ENCODE data around the gene PIEZO1. TPM values are rescaled to one million over a fixed set of nuclear protein-coding genes. Genes with fewer than 3 reads are reported as not detected.

PIEZO1 gene
- total and polyA plus RNA-seq, 2 experiments from 2014 or later = 30.4 to 70.1 TPM

DNA sequence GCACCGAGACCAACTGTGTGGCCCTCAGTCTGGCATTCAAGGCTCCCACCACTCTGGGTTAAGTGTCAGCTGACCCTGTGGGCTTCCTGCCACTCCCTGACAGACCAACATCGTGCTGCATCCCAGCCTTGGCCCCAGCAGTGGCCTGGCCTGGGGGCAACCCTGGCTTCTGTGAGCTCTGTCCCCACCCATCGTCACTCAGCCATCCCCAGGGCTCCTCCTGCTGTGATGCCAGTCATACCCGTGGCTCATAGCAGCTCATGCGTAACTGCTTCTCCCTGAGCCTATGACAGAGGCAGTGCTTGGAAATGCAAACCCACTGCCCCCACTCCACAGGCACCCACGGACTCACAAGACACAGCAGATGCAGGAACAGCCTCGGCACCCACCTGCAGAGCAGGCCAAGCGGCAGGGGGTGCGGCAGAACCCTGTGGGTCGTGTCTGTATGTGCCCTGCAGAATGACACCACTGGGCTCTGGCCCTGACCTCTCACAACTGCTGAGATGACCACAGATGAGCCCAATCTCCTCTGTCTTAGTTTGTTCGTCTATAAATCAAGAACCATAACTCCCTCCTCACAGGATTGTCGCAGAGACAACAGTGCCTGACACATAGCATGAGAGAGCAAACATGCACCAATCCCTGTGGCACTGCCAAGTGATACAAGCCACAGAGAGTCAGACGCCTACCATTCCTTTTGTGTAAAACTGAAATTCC, 26.6 kb downstream of the PIEZO1 start:
- H3K4me3 Mint-ChIP-seq = no peak overlapping the region
- Histone ChIP-seq H3K9me2 (ENCODE audit: insufficient read depth) (no peaks in the 10 kb centered on the region), H2AFZ (no peak overlapping the region), H3K4me3 (no peak overlapping the region), H3K27me3 (ENCODE audit: insufficient read depth) (no peaks in the 10 kb centered on the region), H4K20me1 (replicated peaks; ENCODE audit: insufficient read depth) (no peaks in the 10 kb centered on the region), H3K36me3 (ENCODE audit: insufficient read depth) (no peaks in the 10 kb centered on the region), H3K79me2 (replicated peaks; ENCODE audit: insufficient read depth) (peaks cover 4% of the 10 kb centered on the region), H3K27ac (ENCODE audit: low read depth) (no peak overlapping the region; the same call in 1 of the 2 replicates), H3K4me1 (ENCODE audit: insufficient read depth) (peaks cover 8% of the 10 kb centered on the region), H3K4me2 (no peak overlapping the region), H3F3A (replicated peaks; ENCODE audit: low read depth) (peaks cover 19% of the 10 kb centered on the region; the same call in 1 of the 2 replicates)
- no peak for ATAC-seq
- H3K4me1 Mint-ChIP-seq = peaks cover 43% of the 10 kb centered on the region
- no peak for DNase-seq (ENCODE audit: low spot score)
- TF ChIP-seq, protein P1, sequence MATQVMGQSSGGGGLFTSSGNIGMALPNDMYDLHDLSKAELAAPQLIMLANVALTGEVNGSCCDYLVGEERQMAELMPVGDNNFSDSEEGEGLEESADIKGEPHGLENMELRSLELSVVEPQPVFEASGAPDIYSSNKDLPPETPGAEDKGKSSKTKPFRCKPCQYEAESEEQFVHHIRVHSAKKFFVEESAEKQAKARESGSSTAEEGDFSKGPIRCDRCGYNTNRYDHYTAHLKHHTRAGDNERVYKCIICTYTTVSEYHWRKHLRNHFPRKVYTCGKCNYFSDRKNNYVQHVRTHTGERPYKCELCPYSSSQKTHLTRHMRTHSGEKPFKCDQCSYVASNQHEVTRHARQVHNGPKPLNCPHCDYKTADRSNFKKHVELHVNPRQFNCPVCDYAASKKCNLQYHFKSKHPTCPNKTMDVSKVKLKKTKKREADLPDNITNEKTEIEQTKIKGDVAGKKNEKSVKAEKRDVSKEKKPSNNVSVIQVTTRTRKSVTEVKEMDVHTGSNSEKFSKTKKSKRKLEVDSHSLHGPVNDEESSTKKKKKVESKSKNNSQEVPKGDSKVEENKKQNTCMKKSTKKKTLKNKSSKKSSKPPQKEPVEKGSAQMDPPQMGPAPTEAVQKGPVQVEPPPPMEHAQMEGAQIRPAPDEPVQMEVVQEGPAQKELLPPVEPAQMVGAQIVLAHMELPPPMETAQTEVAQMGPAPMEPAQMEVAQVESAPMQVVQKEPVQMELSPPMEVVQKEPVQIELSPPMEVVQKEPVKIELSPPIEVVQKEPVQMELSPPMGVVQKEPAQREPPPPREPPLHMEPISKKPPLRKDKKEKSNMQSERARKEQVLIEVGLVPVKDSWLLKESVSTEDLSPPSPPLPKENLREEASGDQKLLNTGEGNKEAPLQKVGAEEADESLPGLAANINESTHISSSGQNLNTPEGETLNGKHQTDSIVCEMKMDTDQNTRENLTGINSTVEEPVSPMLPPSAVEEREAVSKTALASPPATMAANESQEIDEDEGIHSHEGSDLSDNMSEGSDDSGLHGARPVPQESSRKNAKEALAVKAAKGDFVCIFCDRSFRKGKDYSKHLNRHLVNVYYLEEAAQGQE (IDR thresholded peaks at IDR 0.05; ENCODE audit: unreplicated experiment) = no peak
- TF ChIP-seq EZH2phosphoT487 (IDR thresholded peaks at IDR 0.05; ENCODE audit: unreplicated experiment) = no peak
- TF ChIP-seq, protein P2, sequence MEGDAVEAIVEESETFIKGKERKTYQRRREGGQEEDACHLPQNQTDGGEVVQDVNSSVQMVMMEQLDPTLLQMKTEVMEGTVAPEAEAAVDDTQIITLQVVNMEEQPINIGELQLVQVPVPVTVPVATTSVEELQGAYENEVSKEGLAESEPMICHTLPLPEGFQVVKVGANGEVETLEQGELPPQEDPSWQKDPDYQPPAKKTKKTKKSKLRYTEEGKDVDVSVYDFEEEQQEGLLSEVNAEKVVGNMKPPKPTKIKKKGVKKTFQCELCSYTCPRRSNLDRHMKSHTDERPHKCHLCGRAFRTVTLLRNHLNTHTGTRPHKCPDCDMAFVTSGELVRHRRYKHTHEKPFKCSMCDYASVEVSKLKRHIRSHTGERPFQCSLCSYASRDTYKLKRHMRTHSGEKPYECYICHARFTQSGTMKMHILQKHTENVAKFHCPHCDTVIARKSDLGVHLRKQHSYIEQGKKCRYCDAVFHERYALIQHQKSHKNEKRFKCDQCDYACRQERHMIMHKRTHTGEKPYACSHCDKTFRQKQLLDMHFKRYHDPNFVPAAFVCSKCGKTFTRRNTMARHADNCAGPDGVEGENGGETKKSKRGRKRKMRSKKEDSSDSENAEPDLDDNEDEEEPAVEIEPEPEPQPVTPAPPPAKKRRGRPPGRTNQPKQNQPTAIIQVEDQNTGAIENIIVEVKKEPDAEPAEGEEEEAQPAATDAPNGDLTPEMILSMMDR (conservative IDR thresholded peaks at IDR 0.05; ENCODE audit: low read depth in 2 of 2) = no peak
- TF ChIP-seq STAT1 (IDR thresholded peaks at IDR 0.05; ENCODE audit: unreplicated experiment) = no peak
- TF ChIP-seq CREB1 (CRISPR knock-in tag; IDR thresholded peaks at IDR 0.05; ENCODE audit: low read depth) = no peak
- no peak for TF ChIP-seq ZNF331 (CRISPR knock-in tag; IDR thresholded peaks at IDR 0.05; ENCODE audit: low read depth)
- TF ChIP-seq, protein P3, sequence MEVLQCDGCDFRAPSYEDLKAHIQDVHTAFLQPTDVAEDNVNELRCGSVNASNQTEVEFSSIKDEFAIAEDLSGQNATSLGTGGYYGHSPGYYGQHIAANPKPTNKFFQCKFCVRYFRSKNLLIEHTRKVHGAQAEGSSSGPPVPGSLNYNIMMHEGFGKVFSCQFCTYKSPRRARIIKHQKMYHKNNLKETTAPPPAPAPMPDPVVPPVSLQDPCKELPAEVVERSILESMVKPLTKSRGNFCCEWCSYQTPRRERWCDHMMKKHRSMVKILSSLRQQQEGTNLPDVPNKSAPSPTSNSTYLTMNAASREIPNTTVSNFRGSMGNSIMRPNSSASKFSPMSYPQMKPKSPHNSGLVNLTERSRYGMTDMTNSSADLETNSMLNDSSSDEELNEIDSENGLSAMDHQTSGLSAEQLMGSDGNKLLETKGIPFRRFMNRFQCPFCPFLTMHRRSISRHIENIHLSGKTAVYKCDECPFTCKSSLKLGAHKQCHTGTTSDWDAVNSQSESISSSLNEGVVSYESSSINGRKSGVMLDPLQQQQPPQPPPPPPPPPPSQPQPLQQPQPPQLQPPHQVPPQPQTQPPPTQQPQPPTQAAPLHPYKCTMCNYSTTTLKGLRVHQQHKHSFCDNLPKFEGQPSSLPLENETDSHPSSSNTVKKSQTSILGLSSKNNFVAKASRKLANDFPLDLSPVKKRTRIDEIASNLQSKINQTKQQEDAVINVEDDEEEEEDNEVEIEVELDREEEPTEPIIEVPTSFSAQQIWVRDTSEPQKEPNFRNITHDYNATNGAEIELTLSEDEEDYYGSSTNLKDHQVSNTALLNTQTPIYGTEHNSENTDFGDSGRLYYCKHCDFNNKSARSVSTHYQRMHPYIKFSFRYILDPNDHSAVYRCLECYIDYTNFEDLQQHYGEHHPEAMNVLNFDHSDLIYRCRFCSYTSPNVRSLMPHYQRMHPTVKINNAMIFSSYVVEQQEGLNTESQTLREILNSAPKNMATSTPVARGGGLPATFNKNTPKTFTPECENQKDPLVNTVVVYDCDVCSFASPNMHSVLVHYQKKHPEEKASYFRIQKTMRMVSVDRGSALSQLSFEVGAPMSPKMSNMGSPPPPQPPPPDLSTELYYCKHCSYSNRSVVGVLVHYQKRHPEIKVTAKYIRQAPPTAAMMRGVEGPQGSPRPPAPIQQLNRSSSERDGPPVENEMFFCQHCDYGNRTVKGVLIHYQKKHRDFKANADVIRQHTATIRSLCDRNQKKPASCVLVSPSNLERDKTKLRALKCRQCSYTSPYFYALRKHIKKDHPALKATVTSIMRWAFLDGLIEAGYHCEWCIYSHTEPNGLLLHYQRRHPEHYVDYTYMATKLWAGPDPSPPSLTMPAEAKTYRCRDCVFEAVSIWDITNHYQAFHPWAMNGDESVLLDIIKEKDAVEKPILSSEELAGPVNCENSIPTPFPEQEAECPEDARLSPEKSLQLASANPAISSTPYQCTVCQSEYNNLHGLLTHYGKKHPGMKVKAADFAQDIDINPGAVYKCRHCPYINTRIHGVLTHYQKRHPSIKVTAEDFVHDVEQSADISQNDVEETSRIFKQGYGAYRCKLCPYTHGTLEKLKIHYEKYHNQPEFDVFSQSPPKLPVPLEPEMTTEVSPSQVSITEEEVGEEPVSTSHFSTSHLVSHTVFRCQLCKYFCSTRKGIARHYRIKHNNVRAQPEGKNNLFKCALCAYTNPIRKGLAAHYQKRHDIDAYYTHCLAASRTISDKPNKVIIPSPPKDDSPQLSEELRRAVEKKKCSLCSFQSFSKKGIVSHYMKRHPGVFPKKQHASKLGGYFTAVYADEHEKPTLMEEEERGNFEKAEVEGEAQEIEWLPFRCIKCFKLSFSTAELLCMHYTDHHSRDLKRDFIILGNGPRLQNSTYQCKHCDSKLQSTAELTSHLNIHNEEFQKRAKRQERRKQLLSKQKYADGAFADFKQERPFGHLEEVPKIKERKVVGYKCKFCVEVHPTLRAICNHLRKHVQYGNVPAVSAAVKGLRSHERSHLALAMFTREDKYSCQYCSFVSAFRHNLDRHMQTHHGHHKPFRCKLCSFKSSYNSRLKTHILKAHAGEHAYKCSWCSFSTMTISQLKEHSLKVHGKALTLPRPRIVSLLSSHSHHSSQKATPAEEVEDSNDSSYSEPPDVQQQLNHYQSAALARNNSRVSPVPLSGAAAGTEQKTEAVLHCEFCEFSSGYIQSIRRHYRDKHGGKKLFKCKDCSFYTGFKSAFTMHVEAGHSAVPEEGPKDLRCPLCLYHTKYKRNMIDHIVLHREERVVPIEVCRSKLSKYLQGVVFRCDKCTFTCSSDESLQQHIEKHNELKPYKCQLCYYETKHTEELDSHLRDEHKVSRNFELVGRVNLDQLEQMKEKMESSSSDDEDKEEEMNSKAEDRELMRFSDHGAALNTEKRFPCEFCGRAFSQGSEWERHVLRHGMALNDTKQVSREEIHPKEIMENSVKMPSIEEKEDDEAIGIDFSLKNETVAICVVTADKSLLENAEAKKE (CRISPR knock-in tag; IDR thresholded peaks at IDR 0.05) = no peak
- TF ChIP-seq ZNF114 (CRISPR knock-in tag; IDR thresholded peaks at IDR 0.05) = no peak
- TF ChIP-seq NANOG (IDR thresholded peaks at IDR 0.05; ENCODE audit: borderline replicate concordance) = no peak
- TF ChIP-seq, protein P4, sequence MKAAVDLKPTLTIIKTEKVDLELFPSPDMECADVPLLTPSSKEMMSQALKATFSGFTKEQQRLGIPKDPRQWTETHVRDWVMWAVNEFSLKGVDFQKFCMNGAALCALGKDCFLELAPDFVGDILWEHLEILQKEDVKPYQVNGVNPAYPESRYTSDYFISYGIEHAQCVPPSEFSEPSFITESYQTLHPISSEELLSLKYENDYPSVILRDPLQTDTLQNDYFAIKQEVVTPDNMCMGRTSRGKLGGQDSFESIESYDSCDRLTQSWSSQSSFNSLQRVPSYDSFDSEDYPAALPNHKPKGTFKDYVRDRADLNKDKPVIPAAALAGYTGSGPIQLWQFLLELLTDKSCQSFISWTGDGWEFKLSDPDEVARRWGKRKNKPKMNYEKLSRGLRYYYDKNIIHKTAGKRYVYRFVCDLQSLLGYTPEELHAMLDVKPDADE (IDR thresholded peaks at IDR 0.05) = no peak
- H3K36me3 Mint-ChIP-seq (ENCODE audit: low read depth) = no peaks in the 10 kb centered on the region; the same call in 2 of the 3 replicates
- H3K9me3 Mint-ChIP-seq = no peaks in the 10 kb centered on the region
- H3K27me3 Mint-ChIP-seq (ENCODE audit: insufficient read depth, low read depth, poor library complexity) = peaks cover 25% of the 10 kb centered on the region
- H3K27ac Mint-ChIP-seq = no peak overlapping the region

All from GM23338 (cell line).